IPS DF 19.7 (cell line): ENCODE data around the gene MYO15A.
"Not testable (repeated sequence)": the region's sequence is repeated elsewhere in the genome, so short reads cannot be mapped to it uniquely, and the experiment has no call there.

Experiments used
- DNase-seq: peaks from one replicate; pipeline ENCODE4 v3.0.0-alpha.2; 2013; ENCODE audit warnings: low read depth, low spot score

Gene MYO15A

GRCh38 chr17:18185832-18186626 is 77.5 kb downstream of the MYO15A start:
- DNase-seq = no peak

DNA sequence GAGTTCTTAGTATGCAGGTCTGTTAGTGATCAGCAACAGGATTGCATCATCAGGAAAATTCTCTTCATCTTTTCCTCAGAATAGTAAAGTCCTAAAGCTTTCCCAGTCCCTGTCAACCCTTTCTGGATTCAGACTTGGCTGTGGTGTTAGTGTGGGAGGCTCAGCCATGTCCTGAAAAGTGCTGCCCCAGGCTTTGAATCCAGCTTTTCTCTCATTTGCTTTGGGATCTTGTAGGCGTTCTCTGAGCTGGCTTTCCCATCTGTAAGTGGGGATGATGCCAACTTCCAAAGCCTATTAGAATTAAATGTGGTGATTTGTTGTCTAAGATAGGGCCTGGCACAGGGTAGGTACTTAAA is 78.0 kb downstream of the MYO15A start:
- DNase-seq = no peak

DNA sequence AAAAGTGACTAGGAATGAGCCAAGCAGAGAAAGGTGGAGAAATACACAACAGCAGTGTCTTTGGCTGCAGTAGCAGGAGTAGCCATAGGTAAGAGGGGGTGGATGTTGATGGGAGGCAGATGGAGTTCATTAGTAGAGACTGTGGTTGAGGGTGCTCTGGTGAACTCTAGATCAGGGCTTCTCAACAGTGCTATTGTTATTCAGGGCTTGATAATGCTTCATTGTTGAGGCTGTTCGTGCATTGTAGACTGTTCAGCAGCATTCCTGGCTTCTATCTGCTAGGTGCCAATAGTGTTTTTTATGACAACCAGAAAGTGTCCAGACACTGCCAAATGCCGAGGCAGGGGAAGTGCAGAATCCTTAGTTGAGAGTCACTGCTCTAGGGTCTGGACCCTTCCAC is 78.7 kb downstream of the MYO15A start:
- DNase-seq = no peak

DNA sequence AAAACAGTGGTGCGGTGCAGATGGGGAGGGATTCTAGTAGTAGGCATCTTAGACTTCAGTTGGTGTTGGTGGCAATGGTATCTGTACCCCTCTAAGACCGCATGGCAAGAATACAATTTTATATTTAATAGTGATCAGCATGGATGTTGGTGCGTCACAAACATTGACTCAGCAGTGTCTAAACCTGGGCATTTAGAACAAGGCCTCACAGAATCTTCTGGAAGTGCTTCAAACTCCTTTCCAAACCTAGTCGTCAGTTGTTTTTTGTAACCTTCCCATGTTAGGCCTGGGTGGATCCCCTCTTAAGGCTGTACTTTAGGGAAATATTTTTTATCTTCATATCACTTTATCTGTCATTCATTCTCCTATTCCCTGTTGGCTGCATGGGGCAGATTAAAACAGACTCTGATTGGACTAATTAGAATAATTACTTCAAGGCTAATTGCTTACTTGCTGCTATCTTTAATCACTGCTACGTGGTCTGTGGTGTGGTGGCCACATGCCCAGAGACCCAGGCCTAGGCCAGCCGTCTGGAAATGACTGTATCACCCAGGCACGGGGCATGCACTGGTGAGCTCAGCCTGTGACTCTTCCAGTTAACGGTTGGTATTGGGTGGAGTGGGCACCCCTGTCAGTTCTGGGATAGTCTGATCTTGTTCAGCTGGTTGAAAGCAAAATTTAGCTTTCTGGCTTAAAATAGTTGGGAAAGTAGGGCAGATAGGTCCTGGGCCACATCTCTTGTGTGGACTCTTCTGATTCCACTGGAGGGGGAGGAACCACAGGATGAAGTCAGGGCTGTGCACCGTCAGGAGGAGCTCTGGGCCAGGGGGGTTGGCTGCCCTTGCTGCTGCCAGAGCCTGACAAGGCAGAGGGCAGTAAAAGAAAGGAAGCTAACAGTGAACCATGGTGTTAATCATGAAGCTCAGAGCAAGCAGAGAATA is 79.5 kb downstream of the MYO15A start:
- DNase-seq = no peak

GRCh38 chr17:18190628-18191235 is 82.2 kb downstream of the MYO15A start:
- no peak for DNase-seq

DNA sequence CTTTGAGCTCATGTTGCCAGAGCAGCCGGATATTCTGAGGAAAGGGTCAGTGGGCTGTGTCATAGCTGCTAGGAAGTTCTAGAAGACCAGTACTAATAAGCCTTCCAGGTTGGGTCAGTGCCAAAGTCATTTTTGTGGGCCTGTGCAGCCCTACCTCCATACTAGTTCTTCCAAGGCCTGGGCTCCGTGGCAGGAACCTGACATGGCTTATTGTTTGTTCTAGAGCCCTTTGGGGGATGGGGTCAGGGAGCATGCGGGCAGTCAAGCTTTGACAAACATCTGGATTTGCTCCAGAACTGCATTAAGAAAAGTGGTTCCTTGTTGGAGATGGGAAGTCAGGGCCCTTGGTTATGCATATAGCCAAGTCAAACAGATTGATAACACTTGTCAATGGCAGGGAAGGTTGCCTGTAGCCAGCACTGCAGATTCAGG is 82.7 kb downstream of the MYO15A start:
- DNase-seq = no peak

DNA sequence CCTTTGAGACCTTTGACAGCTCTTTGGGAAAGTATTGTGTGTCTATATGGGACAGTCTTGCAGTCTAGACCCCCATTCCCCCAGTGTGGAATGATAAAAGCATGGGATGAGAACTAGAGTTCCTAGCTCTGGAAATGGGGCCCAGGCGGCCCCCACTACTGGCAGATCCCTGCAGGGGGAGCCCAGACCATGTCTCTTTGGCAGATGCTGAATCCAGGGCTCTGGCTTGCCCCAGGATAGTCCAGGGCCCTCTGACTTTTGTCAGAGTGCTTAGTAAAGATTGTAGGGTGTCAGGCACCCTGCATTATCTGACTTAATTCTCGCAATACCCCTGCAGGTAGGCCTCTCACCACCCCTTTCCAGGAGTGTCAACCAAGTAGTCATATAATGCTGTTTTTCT is 83.4 kb downstream of the MYO15A start:
- no peak for DNase-seq

DNA sequence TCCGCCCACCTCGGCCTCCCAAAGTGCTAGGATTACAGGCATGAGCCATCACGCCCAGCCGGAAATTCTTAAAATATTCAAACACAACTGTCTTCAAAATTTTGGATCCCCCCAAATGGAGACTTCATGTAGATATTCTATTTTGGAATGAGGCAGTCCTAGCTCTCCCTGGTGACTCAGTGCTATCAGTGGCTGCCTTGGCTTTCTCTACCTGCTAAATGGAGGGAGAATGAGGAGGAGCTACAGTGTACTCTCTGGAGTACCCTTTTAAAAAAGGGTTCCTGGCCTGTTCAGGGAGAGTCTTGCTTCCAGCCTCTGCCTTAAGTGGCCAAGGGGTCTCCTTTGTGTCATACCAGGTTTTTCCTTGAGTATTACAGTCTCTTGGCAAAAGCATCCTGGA is 85.8 kb downstream of the MYO15A start:
- no peak for DNase-seq

DNA sequence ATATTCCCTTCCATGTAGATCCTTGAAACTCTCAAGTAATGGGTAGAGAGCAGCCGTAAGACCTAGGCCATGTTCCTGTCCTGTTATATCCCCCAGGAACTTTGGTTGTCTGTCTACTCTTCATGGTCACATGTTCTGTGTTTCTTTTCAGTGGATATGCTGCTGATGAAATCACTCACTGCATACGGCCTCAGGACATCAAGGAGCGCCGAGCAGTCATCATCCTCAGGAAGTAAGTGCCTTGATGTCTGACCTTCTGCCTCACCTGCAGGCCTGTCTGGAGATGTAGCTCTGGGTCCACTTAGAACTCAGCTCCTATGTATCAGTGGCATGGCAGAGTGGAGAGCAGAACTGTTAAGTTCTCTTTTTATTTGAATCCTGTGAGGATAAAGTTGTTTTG is 86.2 kb downstream of the MYO15A start:
- DNase-seq = no peak

- DNase-seq = no peak
Observed at GRCh38 chr17:18195246-18195645, 86.7 kb downstream of the MYO15A start.

DNA sequence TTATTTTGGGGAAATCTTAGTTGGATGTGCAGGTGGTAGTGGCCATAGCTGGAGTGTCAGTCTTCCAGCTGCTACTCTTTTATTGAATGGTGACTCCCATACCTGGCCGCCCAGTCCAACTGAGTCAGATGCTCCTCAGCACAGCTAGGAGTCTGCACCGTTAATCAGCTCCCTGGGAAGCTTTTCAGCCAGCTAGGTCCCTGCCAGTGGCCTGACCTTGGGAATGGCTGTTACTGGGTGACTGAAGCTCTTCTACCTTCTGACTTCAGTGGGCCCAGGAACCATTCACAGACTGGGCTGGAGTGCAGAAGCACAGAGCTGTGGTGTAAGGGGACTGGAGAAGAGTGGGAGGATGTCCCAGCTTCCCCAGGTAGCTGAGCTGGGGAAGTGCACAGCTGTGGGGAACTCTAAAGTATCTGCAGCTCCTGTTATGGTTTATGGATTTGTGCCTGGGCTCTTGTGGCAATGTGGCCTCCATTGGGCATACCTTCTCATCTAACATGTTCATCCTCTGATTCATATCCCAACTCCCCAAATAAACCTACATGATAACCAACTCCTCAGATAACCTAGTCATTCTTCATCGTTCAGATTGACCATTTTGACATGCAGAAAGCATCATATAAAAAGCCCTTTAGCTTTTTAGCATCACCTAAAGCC is 89.1 kb downstream of the MYO15A start:
- no peak for DNase-seq

GRCh38 chr17:18198530-18198929 is 90.0 kb downstream of the MYO15A start:
- no peak for DNase-seq

GRCh38 chr17:18201108-18201507 is 92.6 kb downstream of the MYO15A start:
- DNase-seq = no peak

DNA sequence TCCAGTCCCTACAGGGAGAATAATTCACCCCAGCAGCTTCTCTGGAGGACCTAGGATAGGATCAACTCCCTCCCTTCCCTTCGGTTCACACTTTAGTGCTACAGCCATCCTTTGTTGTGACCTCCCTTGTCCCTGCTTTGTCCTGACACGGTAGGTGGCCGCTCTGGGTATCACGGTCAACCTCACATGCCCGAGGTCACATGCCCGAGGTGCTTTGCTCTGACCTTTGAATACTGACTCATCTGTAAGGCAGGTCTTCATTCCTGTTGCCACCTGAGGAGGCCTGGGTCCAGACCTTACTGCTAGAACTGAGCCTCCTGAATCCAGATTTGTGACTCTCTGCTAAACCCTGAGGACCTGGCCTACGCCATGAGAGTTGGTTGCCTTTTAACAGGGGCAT is 94.8 kb downstream of the MYO15A start:
- DNase-seq = no peak

GRCh38 chr17:18205861-18206260 is 97.3 kb downstream of the MYO15A start:
- no peak for DNase-seq

DNA sequence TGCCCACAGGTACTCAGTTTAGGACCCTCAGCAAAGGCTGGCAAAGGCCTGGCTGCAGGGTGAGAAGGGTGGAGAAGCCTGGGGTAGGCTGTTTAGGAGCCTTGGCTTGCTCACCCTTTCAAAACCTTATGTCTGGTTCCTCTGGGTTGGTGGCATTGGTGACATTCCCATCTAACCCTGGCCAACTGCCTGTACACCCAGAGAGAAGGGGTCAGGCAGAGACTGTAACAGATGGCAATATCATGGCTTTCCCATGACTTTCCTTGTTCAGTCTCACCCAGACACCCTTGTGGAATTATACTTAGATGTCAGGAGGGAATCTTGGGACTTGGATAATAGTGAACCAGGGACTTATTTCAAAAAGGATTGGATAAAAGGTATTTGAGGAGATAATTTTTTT is 98.4 kb downstream of the MYO15A start:
- DNase-seq = no peak

DNA sequence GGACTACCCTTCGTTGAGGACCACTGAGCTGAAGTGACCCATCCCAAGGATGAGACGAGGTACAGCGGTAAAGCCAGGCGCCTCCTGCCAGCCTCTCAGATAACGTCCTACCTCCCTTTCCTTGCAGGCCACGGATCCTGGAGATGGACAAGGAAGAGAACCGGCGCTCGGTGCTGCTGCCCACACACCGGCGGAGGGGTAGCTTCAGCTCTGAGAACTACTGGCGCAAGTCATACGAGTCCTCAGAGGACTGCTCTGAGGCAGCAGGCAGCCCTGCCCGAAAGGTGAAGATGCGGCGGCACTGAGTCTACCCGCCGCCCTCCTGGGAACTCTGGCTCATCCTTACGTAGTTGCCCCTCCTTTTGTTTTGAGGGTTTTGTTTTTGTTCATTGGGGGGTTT is 99.5 kb downstream of the MYO15A start:
- no peak for DNase-seq

GRCh38 chr17:18213666-18214270 is 105.2 kb downstream of the MYO15A start:
- no peak for DNase-seq

DNA sequence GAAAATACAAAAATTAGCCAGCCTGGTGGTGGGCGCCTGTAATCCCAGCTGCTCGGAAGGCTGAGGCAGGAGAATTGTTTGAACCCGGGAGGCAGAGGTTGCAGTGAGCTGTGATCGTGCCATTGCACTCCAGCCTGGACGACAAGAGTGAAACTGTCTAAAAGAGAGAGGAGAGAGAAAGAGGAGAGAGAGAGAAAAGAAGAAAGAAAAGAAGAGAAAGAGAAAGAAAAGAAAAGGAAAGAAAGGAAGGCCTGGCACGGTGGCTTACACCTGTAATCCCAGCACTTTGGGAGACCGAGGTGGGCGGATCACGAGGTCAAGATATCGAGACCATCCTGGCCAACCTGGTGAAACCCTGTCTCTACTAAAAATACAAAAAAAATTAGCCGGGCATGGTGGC is 108.3 kb downstream of the MYO15A start:
- DNase-seq = not testable (repeated sequence)

GRCh38 chr17:18217412-18218015 is 109.0 kb downstream of the MYO15A start:
- peak; percentile 35 for DNase-seq
